CD4-positive, alpha-beta T cell treated with Interleukin-6 for 4 hours (primary cell): ENCODE results near the gene TAF1C.

Experiments
- DNase-seq: peaks from one replicate; pipeline ENCODE4 v3.0.0-alpha.2; 2020; ENCODE audit warnings: mixed read lengths

TAF1C gene

GRCh38 chr16:84153660-84154214 lies 33.1 kb downstream of the TAF1C start:
- no peak for DNase-seq

GRCh38 chr16:84150926-84151325 lies 35.9 kb downstream of the TAF1C start:
- DNase-seq, result no peak

GRCh38 chr16:84144859-84145639 lies 41.8 kb downstream of the TAF1C start, which contains the start of the genes DNAAF1 and HSDL1:
DNAAF1 (plus strand) TSS chr16:84145308; CDS start chr16:84145441, 133 bp downstream.
HSDL1 (minus strand) TSS chr16:84145177; CDS start chr16:84131321, 13,856 bp downstream.
- DNase-seq, result peak; percentile 94

- DNase-seq, result peak; percentile 49
Measured at GRCh38 chr16:84144209-84144858, 42.5 kb downstream of the TAF1C start.

- DNase-seq, result no peak
Measured at GRCh38 chr16:84143784-84144199, 43.1 kb downstream of the TAF1C start.

- DNase-seq, result no peak
Measured at GRCh38 chr16:84143081-84143480, 43.8 kb downstream of the TAF1C start.

GRCh38 chr16:84141143-84141670 lies 45.6 kb downstream of the TAF1C start:
- no peak for DNase-seq

- DNase-seq, result no peak
Measured at GRCh38 chr16:84139628-84140258, 47.1 kb downstream of the TAF1C start.

- no peak for DNase-seq
Measured at GRCh38 chr16:84138824-84139627, 47.8 kb downstream of the TAF1C start.

- no peak for DNase-seq
Measured at GRCh38 chr16:84138500-84138823, 48.4 kb downstream of the TAF1C start.

GRCh38 chr16:84137769-84138357 lies 49.0 kb downstream of the TAF1C start:
- DNase-seq, result no peak

- DNase-seq, result no peak
Measured at GRCh38 chr16:84137287-84137686, 49.6 kb downstream of the TAF1C start.

- no peak for DNase-seq
Measured at GRCh38 chr16:84136331-84137125, 50.3 kb downstream of the TAF1C start.

- no peak for DNase-seq
Measured at GRCh38 chr16:84132527-84133285, 54.2 kb downstream of the TAF1C start.

- DNase-seq, result no peak
Measured at GRCh38 chr16:84131117-84131516, 55.7 kb downstream of the TAF1C start.
